GM19438 (cell line): ENCODE data around the gene HOXB2.
A peak's percentile ranks its signal among the peaks of the same experiment; 100 is the strongest.

Experiments used
- ATAC-seq: cut with Tn5 transposase; IDR thresholded peaks from one replicate; pipeline ENCODE4 v1.9.1; 2021; ENCODE audit warnings: low read depth; ENCODE audit not compliant: unreplicated experiment

Gene HOXB2

GRCh38 chr17:48579760-48580554 lies 35.0 kb upstream of the HOXB2 start:
- ATAC-seq = no peak

GRCh38 chr17:48579471-48579759 lies 34.5 kb upstream of the HOXB2 start:
- ATAC-seq = no peak

- peak; percentile 18 for ATAC-seq
These were observed 33.9 kb upstream of the HOXB2 start for GRCh38 chr17:48578616-48579470.

GRCh38 chr17:48577946-48578615 lies 33.2 kb upstream of the HOXB2 start, which contains the start of gene HOXB4:
TSS of gene HOXB4 (minus strand) at chr17:48578350. CDS start at chr17:48578319, 31 bp downstream.
- peak; percentile 54 for ATAC-seq

GRCh38 chr17:48577330-48577945 lies 32.5 kb upstream of the HOXB2 start:
- ATAC-seq = no peak

- ATAC-seq = no peak
These were observed 31.8 kb upstream of the HOXB2 start for GRCh38 chr17:48576479-48577309.

GRCh38 chr17:48575673-48576478 lies 31.0 kb upstream of the HOXB2 start:
- ATAC-seq = no peak

GRCh38 chr17:48575066-48575582 lies 30.2 kb upstream of the HOXB2 start:
- no peak for ATAC-seq

- ATAC-seq = no peak
These were observed 29.7 kb upstream of the HOXB2 start for GRCh38 chr17:48574505-48575065.

- no peak for ATAC-seq
These were observed 27.0 kb upstream of the HOXB2 start for GRCh38 chr17:48571826-48572417.

- no peak for ATAC-seq
These were observed 26.3 kb upstream of the HOXB2 start for GRCh38 chr17:48571024-48571818.

GRCh38 chr17:48570325-48571023 lies 25.6 kb upstream of the HOXB2 start:
- no peak for ATAC-seq

- no peak for ATAC-seq
These were observed 24.9 kb upstream of the HOXB2 start for GRCh38 chr17:48569674-48570324.

GRCh38 chr17:48569240-48569582 lies 24.3 kb upstream of the HOXB2 start:
- no peak for ATAC-seq

GRCh38 chr17:48568499-48569239 lies 23.8 kb upstream of the HOXB2 start:
- no peak for ATAC-seq
